ENCODE data around the gene PRKG2.
"Not testable (repeated sequence)": the region's sequence is repeated elsewhere in the genome, so short reads cannot be mapped to it uniquely, and the experiment has no call there.

PRKG2 gene

GRCh38 chr4:81162752-81163458, 52.1 kb downstream of the PRKG2 start:
- in situ Hi-C loops (cut with HindIII; ENCODE audit: low sequenced_read_pairs): no loop called here

GRCh38 chr4:81153714-81154323, 61.2 kb downstream of the PRKG2 start:
- in situ Hi-C loops (cut with HindIII; ENCODE audit: low sequenced_read_pairs): not testable (repeated sequence)

GRCh38 chr4:81152839-81153713, 61.9 kb downstream of the PRKG2 start:
- in situ Hi-C loops (cut with HindIII; ENCODE audit: low sequenced_read_pairs): no loop called here

GRCh38 chr4:81149976-81150375, 65.0 kb downstream of the PRKG2 start:
- in situ Hi-C loops (cut with HindIII; ENCODE audit: low sequenced_read_pairs): no loop called here

GRCh38 chr4:81148576-81148975, 66.4 kb downstream of the PRKG2 start:
- in situ Hi-C loops (cut with HindIII; ENCODE audit: low sequenced_read_pairs): no loop called here

- in situ Hi-C loops (cut with HindIII; ENCODE audit: low sequenced_read_pairs): no loop called here
Observed at GRCh38 chr4:81146466-81146865, 68.6 kb downstream of the PRKG2 start.

- in situ Hi-C loops (cut with HindIII; ENCODE audit: low sequenced_read_pairs): no loop called here
Observed at GRCh38 chr4:81143183-81143582, 71.8 kb downstream of the PRKG2 start.

- in situ Hi-C loops (cut with HindIII; ENCODE audit: low sequenced_read_pairs): no loop called here
Observed at GRCh38 chr4:81142744-81143143, 72.3 kb downstream of the PRKG2 start.

- in situ Hi-C loops (cut with HindIII; ENCODE audit: low sequenced_read_pairs): no loop called here
Observed at GRCh38 chr4:81137894-81138293, 77.1 kb downstream of the PRKG2 start.

- in situ Hi-C loops (cut with HindIII; ENCODE audit: low sequenced_read_pairs): no loop called here
Observed at GRCh38 chr4:81137446-81137845, 77.6 kb downstream of the PRKG2 start.

GRCh38 chr4:81136161-81136905, 78.7 kb downstream of the PRKG2 start:
- in situ Hi-C loops (cut with HindIII; ENCODE audit: low sequenced_read_pairs): no loop called here

GRCh38 chr4:81135501-81135900, 79.5 kb downstream of the PRKG2 start:
- in situ Hi-C loops (cut with HindIII; ENCODE audit: low sequenced_read_pairs): no loop called here

- in situ Hi-C loops (cut with HindIII; ENCODE audit: low sequenced_read_pairs): no loop called here
Observed at GRCh38 chr4:81131563-81131962, 83.5 kb downstream of the PRKG2 start.

- in situ Hi-C loops (cut with HindIII; ENCODE audit: low sequenced_read_pairs): no loop called here
Observed at GRCh38 chr4:81131066-81131465, 84.0 kb downstream of the PRKG2 start.

- in situ Hi-C loops (cut with HindIII; ENCODE audit: low sequenced_read_pairs): no loop called here
Observed at GRCh38 chr4:81130569-81130968, 84.5 kb downstream of the PRKG2 start.

GRCh38 chr4:81120055-81120454, 95.0 kb downstream of the PRKG2 start:
- in situ Hi-C loops (cut with HindIII; ENCODE audit: low sequenced_read_pairs): no loop called here

- in situ Hi-C loops (cut with HindIII; ENCODE audit: low sequenced_read_pairs): no loop called here
Observed at GRCh38 chr4:81118086-81118485, 96.9 kb downstream of the PRKG2 start.

- in situ Hi-C loops (cut with HindIII; ENCODE audit: low sequenced_read_pairs): no loop called here
Observed at GRCh38 chr4:81116566-81116965, 98.5 kb downstream of the PRKG2 start.

GRCh38 chr4:81113024-81113423, 102.0 kb downstream of the PRKG2 start:
- in situ Hi-C loops (cut with HindIII; ENCODE audit: low sequenced_read_pairs): no loop called here

- in situ Hi-C loops (cut with HindIII; ENCODE audit: low sequenced_read_pairs): no loop called here
Observed at GRCh38 chr4:81109356-81109755, 105.7 kb downstream of the PRKG2 start.

- in situ Hi-C loops (cut with HindIII; ENCODE audit: low sequenced_read_pairs): no loop called here
Observed at GRCh38 chr4:81106150-81106549, 108.9 kb downstream of the PRKG2 start.
